Memory B cell (primary cell): Measurements from ENCODE around the gene WBP2NL.
"Not testable (repeated sequence)": the region's sequence is repeated elsewhere in the genome, so short reads cannot be mapped to it uniquely, and the experiment has no call there.

ENCODE experiments used
- ATAC-seq: fragments of 150-1000 bp; cut with Tn5 transposase; 2 replicates; pipeline ENCODE4 v1.10.0; 2021; ENCODE audit warnings: low read depth, mild to moderate bottlenecking, moderate library complexity
- DNase-seq, 2 donors: peaks; one replicate each; pipeline ENCODE4 v3.0.0; 2022; ENCODE audit warnings: low spot score in 2 of 2
- H3K27ac Mint-ChIP-seq: one replicate; pipeline ENCODE4 v1.8.0; 2022; ENCODE audit warnings: mild to moderate bottlenecking, moderate library complexity, mixed read lengths
- H3K27me3 Mint-ChIP-seq: one replicate; pipeline ENCODE4 v1.8.0; 2022; ENCODE audit warnings: mixed read lengths
- H3K36me3 Mint-ChIP-seq: one replicate; pipeline ENCODE4 v1.8.0; 2022; ENCODE audit warnings: mild to moderate bottlenecking, mixed read lengths
- H3K4me1 Mint-ChIP-seq: one replicate; pipeline ENCODE4 v1.8.0; 2022; ENCODE audit warnings: mixed read lengths
- H3K4me3 Mint-ChIP-seq: one replicate; pipeline ENCODE4 v1.8.0; 2022; ENCODE audit warnings: mild to moderate bottlenecking, moderate library complexity, mixed read lengths
- H3K9me3 Mint-ChIP-seq: one replicate; pipeline ENCODE4 v1.8.0; 2022; ENCODE audit warnings: mixed read lengths

WBP2NL gene, protein sequence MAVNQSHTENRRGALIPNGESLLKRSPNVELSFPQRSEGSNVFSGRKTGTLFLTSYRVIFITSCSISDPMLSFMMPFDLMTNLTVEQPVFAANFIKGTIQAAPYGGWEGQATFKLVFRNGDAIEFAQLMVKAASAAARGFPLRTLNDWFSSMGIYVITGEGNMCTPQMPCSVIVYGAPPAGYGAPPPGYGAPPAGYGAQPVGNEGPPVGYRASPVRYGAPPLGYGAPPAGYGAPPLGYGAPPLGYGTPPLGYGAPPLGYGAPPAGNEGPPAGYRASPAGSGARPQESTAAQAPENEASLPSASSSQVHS

DNA sequence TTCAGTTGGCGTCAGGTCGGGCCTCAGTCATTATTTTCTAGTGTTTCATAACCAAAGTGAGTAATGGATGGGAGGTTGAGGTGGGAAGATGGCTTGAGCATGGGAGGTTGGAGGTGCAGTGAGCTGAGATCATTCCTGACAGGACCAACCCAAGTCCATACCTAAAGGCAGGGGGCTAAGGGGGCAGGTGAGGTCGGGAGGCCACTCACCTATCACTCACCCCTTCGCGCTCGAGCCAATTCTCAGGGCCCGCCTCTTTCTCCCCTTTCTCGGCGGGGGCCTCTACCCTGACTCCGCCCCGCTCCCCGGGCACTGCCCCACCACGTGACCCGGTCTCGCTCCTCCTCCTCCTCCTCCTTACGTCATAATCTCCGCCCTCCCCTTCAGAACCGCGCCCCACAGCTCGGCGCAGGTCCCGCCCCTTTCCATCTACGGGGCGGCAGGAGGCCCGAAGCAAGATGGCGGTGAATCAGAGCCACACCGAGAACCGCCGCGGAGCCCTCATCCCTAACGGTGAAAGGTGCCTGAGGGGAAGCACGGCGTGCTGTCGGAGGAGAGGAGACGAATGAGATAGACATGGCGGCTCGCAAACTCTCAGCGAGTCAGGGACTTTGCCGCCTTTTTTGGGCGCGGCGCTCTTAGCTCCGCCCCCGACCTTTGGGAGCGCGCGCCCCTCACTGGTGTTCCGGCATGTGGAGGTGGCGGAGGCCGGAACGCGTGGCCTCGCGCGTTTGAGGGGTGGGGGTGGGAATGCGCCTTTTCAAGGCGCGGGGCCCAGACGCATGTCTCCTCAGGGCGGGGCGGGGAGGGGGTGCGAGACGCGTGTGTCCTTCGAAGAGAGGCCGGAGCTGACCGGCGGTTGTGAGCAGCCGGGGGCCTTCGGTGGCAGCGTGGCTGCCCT lies at the start of gene WBP2NL:
TSS of gene WBP2NL (plus strand) at position 428 of the 901 bp plus-strand sequence. CDS start at position 459, 31 bp downstream.
- no peaks in the 10 kb centered on the region for H3K9me3 Mint-ChIP-seq
- peak within 1 kb of the TSS; percentile 94 for H3K4me3 Mint-ChIP-seq
- peak within 1 kb of the TSS; percentile 91 for H3K27ac Mint-ChIP-seq
- peak; percentile 96 for ATAC-seq
- H3K36me3 Mint-ChIP-seq, result peaks cover 14% of the 10 kb centered on the region
- DNase-seq, result peak; percentile 83 to 94
- H3K27me3 Mint-ChIP-seq, result no peaks in the 10 kb centered on the region
- H3K4me1 Mint-ChIP-seq, result peaks cover 17% of the 10 kb centered on the region

DNA sequence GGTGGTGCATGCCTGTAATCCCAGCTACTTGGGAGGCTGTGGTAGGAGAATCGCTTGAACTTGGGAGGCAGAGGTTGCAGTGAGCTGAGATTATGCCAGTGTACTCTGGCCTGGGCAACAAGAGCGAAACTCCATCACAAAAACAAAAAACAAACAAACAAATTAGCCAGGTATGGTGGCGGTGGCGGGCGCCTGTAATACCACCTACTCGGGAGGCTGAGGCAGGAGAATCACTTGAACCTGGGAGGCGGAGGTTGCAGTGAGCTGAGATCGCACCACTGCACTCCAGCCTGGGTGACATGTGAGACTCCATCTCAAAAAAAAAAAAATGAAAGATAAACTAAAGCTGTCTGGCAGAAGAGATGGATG lies 49.7 kb upstream of the WBP2NL start:
- not testable (repeated sequence) for DNase-seq, ATAC-seq, H3K36me3 Mint-ChIP-seq, H3K9me3 Mint-ChIP-seq, H3K27me3 Mint-ChIP-seq
- H3K27ac Mint-ChIP-seq, result peak overlapping the region; percentile 48
- peak overlapping the region; percentile 6 for H3K4me3 Mint-ChIP-seq
- H3K4me1 Mint-ChIP-seq, result peaks cover 39% of the 10 kb centered on the region

DNA sequence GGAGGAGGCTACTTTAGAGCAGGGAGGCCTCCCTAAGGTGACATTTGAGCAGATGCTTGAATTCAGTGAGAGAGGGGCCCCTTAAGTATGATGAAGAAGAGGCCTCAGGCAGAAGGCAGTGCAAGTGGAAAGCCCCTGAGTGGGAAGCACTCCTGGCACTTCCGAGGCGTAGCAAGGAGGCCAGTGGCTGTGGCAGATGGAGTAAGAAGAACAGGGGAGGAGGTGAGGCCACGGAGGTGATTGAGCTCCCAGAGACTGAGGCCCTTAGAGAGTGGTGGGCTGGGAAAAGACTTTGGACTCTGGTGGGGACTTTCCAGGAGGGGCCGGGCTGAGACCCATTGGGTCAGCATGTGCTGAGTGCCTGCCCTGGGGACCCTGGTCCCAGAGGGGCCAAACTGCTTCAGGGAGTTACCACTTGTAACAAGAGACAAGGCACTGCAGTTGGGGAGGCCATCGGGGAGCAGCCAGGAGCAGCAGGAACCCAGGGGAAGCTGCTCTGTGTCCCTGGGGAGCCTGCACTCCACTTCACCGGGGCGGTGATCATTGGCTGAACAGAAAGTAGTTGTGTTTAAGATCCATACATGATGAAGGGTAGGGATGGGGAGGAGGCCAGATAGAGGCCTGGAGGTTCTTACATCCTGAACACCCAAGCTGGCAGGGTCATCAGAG lies 49.2 kb upstream of the WBP2NL start:
- no peaks in the 10 kb centered on the region for H3K36me3 Mint-ChIP-seq
- H3K9me3 Mint-ChIP-seq, result no peaks in the 10 kb centered on the region
- ATAC-seq (no peak), DNase-seq (no peak)
- peak overlapping the region; percentile 6 for H3K4me3 Mint-ChIP-seq
- H3K4me1 Mint-ChIP-seq, result peaks cover 42% of the 10 kb centered on the region
- peaks cover 2% of the 10 kb centered on the region for H3K27me3 Mint-ChIP-seq
- peak overlapping the region; percentile 48 for H3K27ac Mint-ChIP-seq

DNA sequence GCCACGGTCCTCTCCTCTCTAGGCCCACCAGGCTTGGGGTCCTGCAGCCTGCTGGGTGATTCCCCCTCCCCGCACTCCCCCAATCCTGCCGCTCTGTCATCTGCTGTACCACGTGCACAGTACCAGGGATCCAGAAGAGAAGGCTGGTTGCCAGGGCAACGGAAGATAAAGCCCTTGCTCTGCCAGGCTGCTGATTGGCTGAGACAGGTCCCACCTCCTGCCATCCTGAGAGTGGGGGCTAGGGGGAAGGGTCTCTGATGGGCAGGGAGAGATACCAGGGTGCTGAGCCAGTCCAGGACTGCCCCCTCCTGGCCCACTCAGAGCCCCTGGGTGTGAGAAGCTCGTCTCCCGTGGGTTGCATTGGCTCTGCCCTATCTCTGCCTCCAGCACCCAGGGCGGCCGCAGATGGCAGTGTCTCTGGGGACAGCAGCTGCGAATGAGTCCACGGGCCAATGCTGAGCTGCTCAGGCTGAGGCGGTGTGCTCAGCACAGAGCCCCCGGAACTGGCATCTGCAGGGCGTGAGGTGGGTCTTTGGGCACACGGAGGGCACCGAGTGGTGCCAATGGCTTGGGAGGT lies 46.6 kb upstream of the WBP2NL start, which contains the start of gene SMIM45:
TSS of gene SMIM45 (plus strand) at position 253 of the 577 bp plus-strand sequence.
- H3K4me3 Mint-ChIP-seq, result peak within 1 kb of the TSS; percentile 54
- peaks cover 2% of the 10 kb centered on the region for H3K27me3 Mint-ChIP-seq
- peak within 1 kb of the TSS; percentile 75 for H3K27ac Mint-ChIP-seq
- peaks cover 33% of the 10 kb centered on the region for H3K4me1 Mint-ChIP-seq
- H3K36me3 Mint-ChIP-seq, result no peaks in the 10 kb centered on the region
- DNase-seq (peak in 1 of 2 donors; percentile 64), ATAC-seq (peak; percentile 89)
- no peaks in the 10 kb centered on the region for H3K9me3 Mint-ChIP-seq

DNA sequence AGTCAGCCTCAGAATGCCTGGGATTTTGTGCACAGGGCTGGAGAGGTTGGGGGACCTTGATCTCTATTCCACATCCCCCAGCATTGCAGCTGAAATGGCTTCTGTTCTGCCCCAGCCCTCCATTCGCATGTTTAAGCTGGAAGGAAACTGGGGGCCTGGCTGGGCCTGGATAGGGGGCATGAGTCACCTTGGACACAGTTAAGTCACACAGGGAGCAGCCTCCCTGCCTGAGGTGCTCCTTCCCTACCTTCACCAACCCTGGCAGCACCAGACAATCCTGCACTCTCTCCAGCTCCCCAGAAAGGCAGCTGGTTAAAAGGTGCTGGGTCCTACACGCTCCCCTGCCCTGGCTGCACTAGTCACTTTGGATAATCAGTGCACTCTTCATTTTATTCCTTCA lies 45.9 kb upstream of the WBP2NL start:
- no peaks in the 10 kb centered on the region for H3K36me3 Mint-ChIP-seq
- ATAC-seq (no peak), DNase-seq (no peak)
- no peak overlapping the region for H3K4me3 Mint-ChIP-seq
- H3K27ac Mint-ChIP-seq, result no peak overlapping the region
- H3K27me3 Mint-ChIP-seq, result peaks cover 2% of the 10 kb centered on the region
- H3K4me1 Mint-ChIP-seq, result peaks cover 34% of the 10 kb centered on the region
- H3K9me3 Mint-ChIP-seq, result no peaks in the 10 kb centered on the region

DNA sequence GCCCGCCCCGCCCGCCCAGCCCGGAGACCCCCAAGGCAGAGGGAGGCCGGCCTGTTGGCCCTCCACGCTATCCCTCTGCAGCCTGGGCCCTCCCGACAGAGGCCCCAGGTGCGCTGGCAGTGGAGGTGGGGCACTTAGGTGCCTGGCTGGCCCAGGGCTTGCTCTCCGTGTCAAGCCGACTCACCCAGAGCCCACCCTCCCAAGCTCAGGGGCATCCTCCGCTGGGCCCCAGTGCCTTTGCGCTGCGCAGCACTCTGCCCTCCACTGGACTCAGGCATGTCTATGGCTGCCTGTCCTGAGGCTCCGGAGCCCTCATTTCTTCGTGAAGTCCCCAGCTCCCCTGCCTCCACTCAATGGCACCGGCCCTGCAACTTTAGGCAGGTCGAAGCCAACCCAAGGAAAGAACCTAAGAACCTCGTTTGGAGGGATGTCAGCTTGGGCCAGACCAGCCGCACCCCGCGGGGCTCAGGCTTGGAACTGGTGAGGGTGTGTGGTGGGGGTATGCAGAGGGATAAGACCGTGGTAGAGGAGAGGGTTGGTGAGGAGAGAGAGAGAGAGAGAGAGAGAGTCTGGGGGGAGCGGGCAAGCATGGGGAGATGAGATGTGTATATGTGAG lies 40.5 kb upstream of the WBP2NL start:
- no peak overlapping the region for H3K27ac Mint-ChIP-seq
- no peaks in the 10 kb centered on the region for H3K36me3 Mint-ChIP-seq
- peak; percentile 37 for ATAC-seq
- no peak for DNase-seq
- peaks cover 2% of the 10 kb centered on the region for H3K27me3 Mint-ChIP-seq
- H3K4me3 Mint-ChIP-seq, result no peak overlapping the region
- peaks cover 9% of the 10 kb centered on the region for H3K4me1 Mint-ChIP-seq
- H3K9me3 Mint-ChIP-seq, result no peaks in the 10 kb centered on the region

DNA sequence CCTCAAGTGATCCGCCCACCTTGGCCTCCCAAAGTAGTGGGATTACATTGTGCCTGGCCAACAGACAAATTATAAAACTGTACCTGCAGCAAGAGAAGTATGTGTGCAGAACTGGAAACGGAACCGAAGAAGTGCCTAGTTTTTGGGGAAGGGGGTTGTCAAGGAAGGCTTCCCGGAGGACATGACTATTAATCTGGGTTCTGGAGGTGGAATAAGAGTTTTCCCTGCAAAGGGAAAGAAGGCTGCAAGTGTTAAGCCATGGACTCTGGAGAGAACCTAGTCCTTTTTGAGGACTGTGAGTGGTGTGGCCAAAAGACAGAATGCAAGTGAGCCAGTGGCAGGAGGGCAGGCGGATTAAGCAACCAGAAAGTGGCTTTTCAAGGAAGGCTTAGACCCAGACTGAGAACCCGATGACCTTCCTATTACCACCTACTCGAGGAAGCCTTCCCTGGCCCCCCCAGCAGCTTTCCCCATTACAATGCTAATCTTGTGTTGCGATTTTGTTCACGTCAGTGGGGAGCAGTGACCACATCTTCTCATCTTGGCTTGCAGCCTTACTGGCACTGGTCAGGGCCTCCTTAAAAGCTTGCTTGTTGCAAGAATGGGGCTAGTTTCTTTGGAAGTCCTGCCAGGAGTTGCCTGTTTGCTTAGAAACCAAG lies 35.0 kb upstream of the WBP2NL start:
- H3K27ac Mint-ChIP-seq, result no peak overlapping the region

DNA sequence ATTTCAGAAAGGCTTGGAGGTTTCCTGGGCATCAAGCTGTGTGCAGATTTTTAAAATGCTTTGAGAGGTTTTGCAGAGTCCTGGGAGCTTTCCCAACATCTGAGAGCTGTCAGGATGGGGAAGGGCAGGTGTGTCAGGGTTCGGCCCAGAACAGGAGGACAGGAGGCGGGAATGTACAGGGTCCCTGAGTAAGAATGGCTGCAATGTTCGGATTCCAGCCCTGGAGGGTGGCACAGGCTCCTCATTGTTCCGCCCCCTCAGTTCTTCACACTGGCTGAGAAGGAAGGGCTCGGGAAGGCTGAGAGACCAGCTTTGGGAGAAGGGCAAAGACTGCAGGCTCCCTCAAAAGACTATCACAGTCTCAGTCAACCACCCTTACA lies 34.5 kb upstream of the WBP2NL start:
- H3K36me3 Mint-ChIP-seq, result no peaks in the 10 kb centered on the region

More for the DNA sequence above, 35.0 kb upstream of the WBP2NL start:
- DNase-seq (no peak), ATAC-seq (no peak)
- Mint-ChIP-seq H3K4me1 (peaks cover 3% of the 10 kb centered on the region), H3K9me3 (no peaks in the 10 kb centered on the region), H3K4me3 (no peak overlapping the region), H3K27me3 (peaks cover 3% of the 10 kb centered on the region), H3K36me3 (no peaks in the 10 kb centered on the region)

DNA sequence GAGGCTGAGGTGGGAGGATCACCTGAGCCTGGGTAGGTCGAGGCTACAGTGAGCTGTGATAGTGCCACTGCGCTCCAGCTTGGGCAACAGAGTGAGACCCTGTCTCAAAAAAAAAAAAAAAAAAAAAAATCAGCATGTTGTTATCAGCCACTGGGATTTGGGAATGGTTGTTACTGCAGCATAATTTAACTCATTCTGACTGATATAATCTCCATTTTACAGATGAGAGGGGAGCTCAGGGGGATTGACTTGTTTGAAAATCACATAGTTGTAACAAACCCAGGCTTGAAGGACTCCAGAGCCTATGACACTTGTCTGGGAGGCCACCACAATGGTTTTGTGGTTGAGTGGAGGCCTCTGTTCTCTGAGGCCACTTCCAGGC lies 32.4 kb upstream of the WBP2NL start:
- Mint-ChIP-seq H3K27ac (no peak overlapping the region), H3K4me1 (no peaks in the 10 kb centered on the region), H3K27me3 (peaks cover 5% of the 10 kb centered on the region), H3K4me3 (no peak overlapping the region), H3K36me3 (no peaks in the 10 kb centered on the region), H3K9me3 (no peaks in the 10 kb centered on the region)
- no peak for ATAC-seq
- no peak for DNase-seq

More for the DNA sequence above, 34.5 kb upstream of the WBP2NL start:
- H3K9me3 Mint-ChIP-seq, result no peaks in the 10 kb centered on the region
- DNase-seq (no peak), ATAC-seq (no peak)
- H3K4me1 Mint-ChIP-seq, result peaks cover 3% of the 10 kb centered on the region
- H3K4me3 Mint-ChIP-seq, result no peak overlapping the region
- no peak overlapping the region for H3K27ac Mint-ChIP-seq
- H3K27me3 Mint-ChIP-seq, result peaks cover 3% of the 10 kb centered on the region

DNA sequence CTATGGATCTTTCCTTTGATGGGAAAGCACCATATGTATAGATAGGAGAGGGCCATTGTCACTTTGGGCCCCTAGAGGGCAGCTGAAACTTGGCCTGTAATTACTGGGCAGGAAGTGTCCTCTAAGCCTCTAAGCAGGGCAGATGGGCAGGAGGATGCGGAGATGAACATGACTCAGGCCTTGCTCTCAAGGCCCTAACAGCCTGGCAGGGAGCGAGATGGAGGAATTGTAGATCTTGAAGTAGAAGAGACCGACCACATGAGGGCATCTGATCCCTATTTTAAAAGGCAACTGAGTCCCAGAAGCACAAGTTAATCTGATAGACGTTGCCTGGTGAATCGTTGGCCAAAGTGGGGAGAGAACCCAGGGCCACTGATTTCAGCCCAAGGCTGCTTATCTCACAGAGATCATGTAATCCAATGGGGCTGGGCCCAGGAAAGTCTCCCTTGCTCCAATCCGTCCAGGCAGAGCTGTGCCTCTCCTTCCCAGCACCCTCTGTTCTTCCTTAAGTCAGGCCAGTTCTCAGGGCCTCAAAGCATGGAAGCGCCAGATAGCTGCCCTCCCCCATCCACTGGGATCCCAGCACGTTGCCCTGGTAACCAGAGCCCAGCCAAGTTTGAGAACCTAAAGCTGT lies 31.9 kb upstream of the WBP2NL start:
- ATAC-seq, result peak; percentile 85
- Mint-ChIP-seq H3K9me3 (no peaks in the 10 kb centered on the region), H3K36me3 (no peaks in the 10 kb centered on the region), H3K27ac (no peak overlapping the region), H3K27me3 (peaks cover 5% of the 10 kb centered on the region), H3K4me1 (no peaks in the 10 kb centered on the region), H3K4me3 (no peak overlapping the region)
- DNase-seq, result peak in 1 of 2 donors; percentile 38

DNA sequence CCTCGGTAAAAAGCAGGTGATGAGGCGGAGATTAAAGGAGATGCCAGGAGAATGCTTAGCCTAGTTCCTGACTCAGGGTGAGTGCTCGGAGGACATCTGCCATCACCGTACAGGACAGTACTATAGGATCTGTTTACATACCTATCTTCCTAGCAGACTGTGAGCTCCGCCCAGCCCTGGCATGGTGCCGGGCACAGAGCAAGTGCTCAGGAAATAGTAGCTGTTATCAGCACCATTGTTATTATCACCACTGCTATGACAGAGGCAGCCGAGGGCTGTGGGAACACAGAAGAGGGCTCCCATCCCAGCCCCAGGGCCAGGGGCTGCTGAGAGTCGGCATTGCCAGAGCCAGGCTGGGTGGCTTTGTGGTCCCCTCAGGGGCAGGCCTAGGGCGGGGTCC lies 30.0 kb upstream of the WBP2NL start:
- Mint-ChIP-seq H3K27me3 (peaks cover 13% of the 10 kb centered on the region), H3K9me3 (no peaks in the 10 kb centered on the region), H3K27ac (no peak overlapping the region), H3K4me3 (no peak overlapping the region), H3K36me3 (no peaks in the 10 kb centered on the region), H3K4me1 (peaks cover 3% of the 10 kb centered on the region)
- no peak for ATAC-seq
- DNase-seq, result no peak

DNA sequence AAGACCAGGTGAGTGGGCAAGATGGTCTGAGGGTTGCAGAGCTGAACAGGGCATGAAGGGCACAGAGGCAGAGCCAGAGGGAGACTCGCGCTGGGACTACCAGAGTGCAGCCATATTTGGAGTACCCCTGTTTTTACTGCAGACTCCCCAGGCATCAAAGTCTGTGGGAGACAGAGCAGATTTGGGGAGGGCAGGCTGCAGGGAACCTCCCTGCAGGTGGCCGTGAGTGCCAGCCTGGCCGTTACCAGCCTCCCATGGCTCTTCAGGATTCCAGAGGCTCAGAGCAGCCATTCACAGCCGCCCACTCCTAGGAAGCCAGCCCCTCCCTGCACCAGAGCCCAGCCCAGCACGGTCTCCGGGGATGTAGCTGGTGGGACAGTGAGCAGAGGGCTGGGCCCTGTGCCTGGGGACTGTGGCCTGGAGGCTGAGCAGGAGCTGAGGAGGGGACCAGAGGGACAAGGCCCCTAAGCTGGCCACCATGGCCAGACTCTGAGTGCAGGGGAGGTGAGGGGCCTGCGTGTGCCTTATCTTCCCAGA lies 29.4 kb upstream of the WBP2NL start, which contains the start of gene SEPTIN3:
TSS of gene SEPTIN3 (plus strand) at position 334 of the 537 bp plus-strand sequence. CDS start 2,050 bp downstream, outside the sequence.
- Mint-ChIP-seq H3K4me3 (no peak within 1 kb of the TSS), H3K27ac (no peak within 1 kb of the TSS), H3K4me1 (peaks cover 3% of the 10 kb centered on the region), H3K9me3 (no peaks in the 10 kb centered on the region), H3K27me3 (peaks cover 13% of the 10 kb centered on the region), H3K36me3 (no peaks in the 10 kb centered on the region)
- DNase-seq (no peak), ATAC-seq (no peak)
